ENCODE measurements around the gene DDX23.

- TF ChIP-seq CTCF (IDR thresholded peaks at IDR 0.05) (no peak), POLR2A (IDR thresholded peaks at IDR 0.05) (no peak)
These were observed 24.1 kb upstream of the DDX23 start for GRCh38 chr12:48875944-48876515.

All from heart left ventricle (tissue), 13 donors.